Measurements from ENCODE around the gene CEBPA. TPM values are rescaled to one million over a fixed set of nuclear protein-coding genes. Genes with fewer than 3 reads are reported as not detected.

The CEBPA gene
- total and polyA plus RNA-seq, 2 experiments from 2014 or later: 103 to 151 TPM

DNA sequence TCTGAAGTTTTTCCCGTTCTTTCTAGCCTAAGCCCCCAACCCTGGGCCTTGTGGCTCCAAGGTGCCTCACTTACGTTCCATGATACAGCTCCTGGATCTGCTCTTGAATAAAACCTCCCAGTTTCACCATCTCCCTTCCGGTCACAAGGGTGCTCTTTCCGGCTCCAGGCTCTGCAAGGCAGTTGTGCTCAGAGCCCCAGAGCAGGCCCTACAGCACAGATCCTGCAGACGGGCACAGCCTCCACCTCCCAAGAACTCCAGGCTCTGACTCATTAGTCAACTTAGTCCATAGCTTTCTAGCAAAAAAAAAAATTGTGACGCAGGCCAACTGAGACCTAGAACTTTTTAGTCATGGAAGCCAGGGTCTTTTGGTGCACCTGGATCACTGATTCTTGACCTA, 42.8 kb downstream of the CEBPA start:
- TF ChIP-seq EZH2 (IDR thresholded peaks at IDR 0.05; ENCODE audit: borderline replicate concordance) (no peak), EZH2phosphoT487 (IDR thresholded peaks at IDR 0.05; ENCODE audit: low read depth, severe bottlenecking, unreplicated experiment) (no peak)
- TF ChIP-seq, protein P1, sequence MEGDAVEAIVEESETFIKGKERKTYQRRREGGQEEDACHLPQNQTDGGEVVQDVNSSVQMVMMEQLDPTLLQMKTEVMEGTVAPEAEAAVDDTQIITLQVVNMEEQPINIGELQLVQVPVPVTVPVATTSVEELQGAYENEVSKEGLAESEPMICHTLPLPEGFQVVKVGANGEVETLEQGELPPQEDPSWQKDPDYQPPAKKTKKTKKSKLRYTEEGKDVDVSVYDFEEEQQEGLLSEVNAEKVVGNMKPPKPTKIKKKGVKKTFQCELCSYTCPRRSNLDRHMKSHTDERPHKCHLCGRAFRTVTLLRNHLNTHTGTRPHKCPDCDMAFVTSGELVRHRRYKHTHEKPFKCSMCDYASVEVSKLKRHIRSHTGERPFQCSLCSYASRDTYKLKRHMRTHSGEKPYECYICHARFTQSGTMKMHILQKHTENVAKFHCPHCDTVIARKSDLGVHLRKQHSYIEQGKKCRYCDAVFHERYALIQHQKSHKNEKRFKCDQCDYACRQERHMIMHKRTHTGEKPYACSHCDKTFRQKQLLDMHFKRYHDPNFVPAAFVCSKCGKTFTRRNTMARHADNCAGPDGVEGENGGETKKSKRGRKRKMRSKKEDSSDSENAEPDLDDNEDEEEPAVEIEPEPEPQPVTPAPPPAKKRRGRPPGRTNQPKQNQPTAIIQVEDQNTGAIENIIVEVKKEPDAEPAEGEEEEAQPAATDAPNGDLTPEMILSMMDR (IDR thresholded peaks at IDR 0.05; ENCODE audit: poor library complexity): no peak
- H3K36me3 ChIP-seq (replicated peaks; ENCODE audit: insufficient read depth, low read depth): no peaks in the 10 kb centered on the region
- H3K4me3 ChIP-seq: no peak overlapping the region
- no peaks in the 10 kb centered on the region for H3K9me3 ChIP-seq (ENCODE audit: low read depth)
- DNase-seq (ENCODE audit: low spot score): no peak
- no peak overlapping the region for H3K27ac ChIP-seq
- no peaks in the 10 kb centered on the region for H3K4me1 ChIP-seq (ENCODE audit: insufficient read depth)
- H3K9me2 ChIP-seq (replicated peaks; ENCODE audit: insufficient read depth): no peaks in the 10 kb centered on the region
- no peaks in the 10 kb centered on the region for H3K27me3 ChIP-seq
- H3K4me2 ChIP-seq: no peak overlapping the region
- no peaks in the 10 kb centered on the region for H4K20me1 ChIP-seq (ENCODE audit: insufficient read depth, poor library complexity, severe bottlenecking)
- no peak overlapping the region for H2AFZ ChIP-seq
- 87% methylated on average over 6 of the region's 6 CpGs for WGBS (ENCODE audit: low lambda C conversion rate, missing lambda C conversion rate)
- H3K79me2 ChIP-seq: no peaks in the 10 kb centered on the region

DNA sequence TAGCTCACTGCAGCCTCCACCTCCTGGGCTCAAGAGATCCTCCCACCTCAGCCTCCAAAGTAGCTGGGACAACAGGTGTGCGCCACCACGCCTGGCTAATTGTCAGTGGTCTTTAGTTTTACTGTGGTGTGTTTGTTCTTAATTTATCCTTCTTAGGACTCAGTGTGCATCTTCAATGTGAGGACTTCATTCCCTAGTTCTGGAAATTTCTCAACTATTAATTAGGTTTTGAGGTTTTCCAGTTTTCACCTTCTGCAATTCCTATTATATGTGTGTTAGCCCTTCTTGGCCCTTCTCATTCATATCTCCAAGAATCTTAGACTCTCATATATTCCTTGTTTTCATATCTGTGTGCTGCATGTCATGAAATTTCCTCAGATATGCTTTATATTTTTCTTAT, 44.5 kb downstream of the CEBPA start:
- 96% methylated on average over 2 of the region's 2 CpGs for WGBS (ENCODE audit: low lambda C conversion rate, missing lambda C conversion rate)
- no peaks in the 10 kb centered on the region for H3K36me3 ChIP-seq (replicated peaks; ENCODE audit: insufficient read depth, low read depth)
- H3K9me2 ChIP-seq (replicated peaks; ENCODE audit: insufficient read depth): no peaks in the 10 kb centered on the region
- H2AFZ ChIP-seq: no peak overlapping the region
- H3K9me3 ChIP-seq (ENCODE audit: low read depth): no peaks in the 10 kb centered on the region
- H3K27ac ChIP-seq: no peak overlapping the region
- TF ChIP-seq EZH2 (IDR thresholded peaks at IDR 0.05; ENCODE audit: borderline replicate concordance) (no peak), EZH2phosphoT487 (IDR thresholded peaks at IDR 0.05; ENCODE audit: low read depth, severe bottlenecking, unreplicated experiment) (no peak)
- TF ChIP-seq, protein P1 (IDR thresholded peaks at IDR 0.05; ENCODE audit: poor library complexity): no peak
- H3K79me2 ChIP-seq: no peaks in the 10 kb centered on the region
- H3K4me3 ChIP-seq: no peak overlapping the region
- no peak overlapping the region for H3K4me2 ChIP-seq
- no peak for DNase-seq (ENCODE audit: low spot score)
- H4K20me1 ChIP-seq (ENCODE audit: insufficient read depth, poor library complexity, severe bottlenecking): no peaks in the 10 kb centered on the region
- H3K4me1 ChIP-seq (ENCODE audit: insufficient read depth): no peaks in the 10 kb centered on the region
- no peaks in the 10 kb centered on the region for H3K27me3 ChIP-seq

DNA sequence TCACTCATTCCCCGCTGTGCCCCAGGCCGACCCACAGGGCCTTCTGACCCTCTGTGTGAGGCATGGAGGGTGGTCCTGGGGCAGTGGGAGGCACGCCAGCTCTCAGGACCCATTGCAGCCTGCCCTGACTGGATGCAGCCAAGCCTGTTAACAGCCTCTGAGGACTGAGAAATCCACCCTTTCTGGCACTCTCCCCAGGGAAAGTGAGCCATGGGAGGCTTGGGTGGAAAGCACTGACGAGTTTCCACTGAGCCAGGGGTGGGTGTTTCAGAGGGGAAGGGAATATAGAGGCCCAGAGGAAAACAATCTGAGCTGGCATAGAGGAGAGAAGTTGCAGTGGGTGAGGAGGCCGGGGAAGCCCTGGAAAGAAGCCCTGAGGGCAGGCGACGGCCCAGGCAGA, 46.1 kb downstream of the CEBPA start:
- Histone ChIP-seq H3K9me3 (ENCODE audit: low read depth) (no peaks in the 10 kb centered on the region), H3K4me1 (ENCODE audit: insufficient read depth) (no peaks in the 10 kb centered on the region), H3K27ac (no peak overlapping the region), H3K27me3 (no peaks in the 10 kb centered on the region), H3K9me2 (replicated peaks; ENCODE audit: insufficient read depth) (no peaks in the 10 kb centered on the region), H4K20me1 (ENCODE audit: insufficient read depth, poor library complexity, severe bottlenecking) (no peaks in the 10 kb centered on the region), H3K4me3 (no peak overlapping the region), H3K4me2 (no peak overlapping the region), H3K79me2 (no peaks in the 10 kb centered on the region), H3K36me3 (replicated peaks; ENCODE audit: insufficient read depth, low read depth) (no peaks in the 10 kb centered on the region), H2AFZ (no peak overlapping the region)
- WGBS (ENCODE audit: low lambda C conversion rate, missing lambda C conversion rate): 80% methylated on average over 7 of the region's 7 CpGs
- TF ChIP-seq, protein P1 (IDR thresholded peaks at IDR 0.05; ENCODE audit: poor library complexity): no peak
- no peak for TF ChIP-seq EZH2 (IDR thresholded peaks at IDR 0.05; ENCODE audit: borderline replicate concordance)
- TF ChIP-seq EZH2phosphoT487 (IDR thresholded peaks at IDR 0.05; ENCODE audit: low read depth, severe bottlenecking, unreplicated experiment): no peak
- DNase-seq (ENCODE audit: low spot score): no peak

DNA sequence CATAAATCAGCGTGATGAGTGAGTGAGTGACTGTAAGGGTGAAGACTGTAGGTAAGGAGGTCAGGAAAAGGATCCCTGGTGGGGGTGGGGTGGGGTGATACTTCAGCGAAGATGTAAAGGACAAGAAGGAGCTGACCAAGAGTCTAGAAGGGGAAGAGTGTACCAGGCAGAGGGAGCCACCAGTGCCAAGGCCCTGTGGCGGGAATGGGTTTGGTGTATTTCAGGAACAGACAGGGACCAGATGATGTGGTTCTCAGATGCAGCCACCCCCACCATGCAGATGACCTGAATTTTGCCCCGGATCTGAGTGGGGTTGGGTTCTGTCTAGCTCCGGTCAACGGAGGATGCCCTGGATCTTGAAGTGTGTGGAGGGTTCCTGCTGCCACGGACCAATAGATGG, 46.6 kb downstream of the CEBPA start:
- H3K36me3 ChIP-seq (replicated peaks; ENCODE audit: insufficient read depth, low read depth): no peaks in the 10 kb centered on the region
- H4K20me1 ChIP-seq (ENCODE audit: insufficient read depth, poor library complexity, severe bottlenecking): no peaks in the 10 kb centered on the region
- H3K4me3 ChIP-seq: no peak overlapping the region
- TF ChIP-seq, protein P1 (IDR thresholded peaks at IDR 0.05; ENCODE audit: poor library complexity): no peak
- TF ChIP-seq EZH2phosphoT487 (IDR thresholded peaks at IDR 0.05; ENCODE audit: low read depth, severe bottlenecking, unreplicated experiment) (no peak), EZH2 (IDR thresholded peaks at IDR 0.05; ENCODE audit: borderline replicate concordance) (no peak)
- no peak overlapping the region for H3K4me2 ChIP-seq
- no peak overlapping the region for H2AFZ ChIP-seq
- no peak for DNase-seq (ENCODE audit: low spot score)
- 97% methylated on average over 7 of the region's 7 CpGs for WGBS (ENCODE audit: low lambda C conversion rate, missing lambda C conversion rate)
- no peaks in the 10 kb centered on the region for H3K27me3 ChIP-seq
- no peaks in the 10 kb centered on the region for H3K4me1 ChIP-seq (ENCODE audit: insufficient read depth)
- H3K9me2 ChIP-seq (replicated peaks; ENCODE audit: insufficient read depth): no peaks in the 10 kb centered on the region
- no peaks in the 10 kb centered on the region for H3K79me2 ChIP-seq
- H3K9me3 ChIP-seq (ENCODE audit: low read depth): no peaks in the 10 kb centered on the region
- H3K27ac ChIP-seq: no peak overlapping the region

Measured in hepatocyte (in vitro differentiated cells).